Stomach (tissue), 9 donors: ENCODE measurements around the gene ENO2. TPM values are rescaled to one million over a fixed set of nuclear protein-coding genes. Genes with fewer than 3 reads are reported as not detected.

ENCODE experiments used
- DNase-seq, 2 donors: peaks; one replicate each; pipeline versions ENCODE4 v3.0.0 to v3.0.0-alpha.2; 2013 to 2019
- H3K27ac ChIP-seq, 5 donors: fragments of 200-600 bp in 4 of 5; sonication (generic) in 4 of 5; one replicate each; pipeline ENCODE4 v1.5.1; 2013 to 2019; ENCODE audit warnings: mild to moderate bottlenecking in 1 of 5, moderate library complexity in 1 of 5
- H3K27me3 ChIP-seq, 3 donors: fragments of 200-600 bp; sonication (generic); one replicate each; pipeline ENCODE4 v1.5.1; 2017 to 2019; ENCODE audit warnings: mixed run types in 1 of 3
- H3K36me3 ChIP-seq, 4 donors: fragments of 200-600 bp; sonication (generic); 1 replicate in 3 of 4; 2 replicates in 1 of 4; pipeline ENCODE4 v1.5.1; 2016 to 2019
- H3K4me1 ChIP-seq, 4 donors: fragments of 200-600 bp; sonication (generic); one replicate each; pipeline ENCODE4 v1.5.1; 2016 to 2019
- H3K4me3 ChIP-seq, 4 donors: fragments of 200-600 bp; sonication (generic) in 3 of 4; one replicate each; pipeline ENCODE4 v1.5.1; 2016 to 2019; ENCODE audit warnings: mild to moderate bottlenecking in 1 of 4
- H3K9me3 ChIP-seq, 4 donors: fragments of 200-600 bp; sonication (generic); one replicate each; pipeline ENCODE4 v1.5.1; 2016 to 2019
- EP300 ChIP-seq: sonication (generic); formaldehyde crosslinking; IDR thresholded peaks from one replicate; pipeline ENCODE4 v1.6.1; 2017; ENCODE audit warnings: antibody characterized with exemption
- POLR2A ChIP-seq, 4 donors: fragments of 450-650 bp; IDR thresholded peaks; one replicate each; pipeline ENCODE4 v1.6.1; 2016; ENCODE audit warnings: antibody characterized with exemption in 4 of 4, control low read depth in 2 of 4, mild to moderate bottlenecking in 1 of 4, moderate library complexity in 1 of 4
- POLR2AphosphoS5 ChIP-seq, 3 donors: sonication (generic); formaldehyde crosslinking; IDR thresholded peaks; one replicate each; pipeline ENCODE4 v1.6.1; 2016; ENCODE audit warnings: antibody characterized with exemption in 3 of 3
- WGBS, 5 donors: extraction: QIAGEN DNeasy Blood & Tissue Kit in 3 of 5; methylation state at CpG; one replicate each; pipeline versions ENCODE4 v1.1.5 to v1.1.7; 2013 to 2018; 5-methylcytosine and 5-hydroxymethylcytosine counted together
- intact Hi-C: fragments of 100-400 bp; cut with DNase I; formaldehyde crosslinking; loops from one replicate; pipeline ENCODE4 v1.15.1; 2023; ENCODE audit warnings: low total_unique reads
- polyA plus RNA-seq, 3 donors: library from polyadenylated mRNA; stranded (reverse); fragments of 200-250 nt; gene quantifications; one replicate each; pipeline ENCODE4 v1.2.3, GENCODE V29; 2013
- total RNA-seq, 5 donors: library from RNA; depleted of rRNA; stranded (reverse); fragments of >200 nt; gene quantifications; one replicate each; pipeline versions ENCODE4 v1.1.0 to v1.2.3, GENCODE V29; 2014 to 2016
- TF ChIP-seq, protein P1 (sequence below), 7 experiments: fragments of 450-650 bp in 4 of 7; fragments of 200-600 bp in 3 of 7; sonication (generic) in 3 of 7; IDR thresholded peaks; one replicate each; pipeline ENCODE4 v1.5.1; 2016 to 2019; ENCODE audit warnings: antibody characterized with exemption in 7 of 7, control low read depth in 2 of 7, mild to moderate bottlenecking in 1 of 7
- donor health status: healthy with polysubstance abuse.
- donor health status: Bipolar disorder and iron deficiency.
- donor health status: healthy.

ENO2 gene
- total and polyA plus RNA-seq, 8 donors, result 2.3 to 62.9 (median 9.7) TPM

GRCh38 chr12:6959805-6960592, 45.6 kb downstream of the ENO2 start:
- Histone ChIP-seq H3K9me3 (no peaks in the 10 kb centered on the region), H3K27ac (peak overlapping the region; percentile 93 to 97 (median 96)), H3K36me3 (peaks cover 3 to 39% (median 32%) of the 10 kb centered on the region in 4 donors), H3K4me1 (peaks cover 43 to 90% (median 59%) of the 10 kb centered on the region in 4 donors), H3K27me3 (no peaks in the 10 kb centered on the region), H3K4me3 (peak overlapping the region in 1 of 4 donors; percentile 19)
- TF ChIP-seq, protein P1, sequence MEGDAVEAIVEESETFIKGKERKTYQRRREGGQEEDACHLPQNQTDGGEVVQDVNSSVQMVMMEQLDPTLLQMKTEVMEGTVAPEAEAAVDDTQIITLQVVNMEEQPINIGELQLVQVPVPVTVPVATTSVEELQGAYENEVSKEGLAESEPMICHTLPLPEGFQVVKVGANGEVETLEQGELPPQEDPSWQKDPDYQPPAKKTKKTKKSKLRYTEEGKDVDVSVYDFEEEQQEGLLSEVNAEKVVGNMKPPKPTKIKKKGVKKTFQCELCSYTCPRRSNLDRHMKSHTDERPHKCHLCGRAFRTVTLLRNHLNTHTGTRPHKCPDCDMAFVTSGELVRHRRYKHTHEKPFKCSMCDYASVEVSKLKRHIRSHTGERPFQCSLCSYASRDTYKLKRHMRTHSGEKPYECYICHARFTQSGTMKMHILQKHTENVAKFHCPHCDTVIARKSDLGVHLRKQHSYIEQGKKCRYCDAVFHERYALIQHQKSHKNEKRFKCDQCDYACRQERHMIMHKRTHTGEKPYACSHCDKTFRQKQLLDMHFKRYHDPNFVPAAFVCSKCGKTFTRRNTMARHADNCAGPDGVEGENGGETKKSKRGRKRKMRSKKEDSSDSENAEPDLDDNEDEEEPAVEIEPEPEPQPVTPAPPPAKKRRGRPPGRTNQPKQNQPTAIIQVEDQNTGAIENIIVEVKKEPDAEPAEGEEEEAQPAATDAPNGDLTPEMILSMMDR (IDR thresholded peaks at IDR 0.05), result no peak
- TF ChIP-seq POLR2A (IDR thresholded peaks at IDR 0.05) (no peak), POLR2AphosphoS5 (IDR thresholded peaks at IDR 0.05) (no peak), EP300 (no peak)
- 85 to 92% (median 89%) methylated on average over 13 to 26 of the region's 26 CpGs for WGBS, 5 donors
- intact Hi-C loops, result no loop called here
- DNase-seq, result no peak

DNA sequence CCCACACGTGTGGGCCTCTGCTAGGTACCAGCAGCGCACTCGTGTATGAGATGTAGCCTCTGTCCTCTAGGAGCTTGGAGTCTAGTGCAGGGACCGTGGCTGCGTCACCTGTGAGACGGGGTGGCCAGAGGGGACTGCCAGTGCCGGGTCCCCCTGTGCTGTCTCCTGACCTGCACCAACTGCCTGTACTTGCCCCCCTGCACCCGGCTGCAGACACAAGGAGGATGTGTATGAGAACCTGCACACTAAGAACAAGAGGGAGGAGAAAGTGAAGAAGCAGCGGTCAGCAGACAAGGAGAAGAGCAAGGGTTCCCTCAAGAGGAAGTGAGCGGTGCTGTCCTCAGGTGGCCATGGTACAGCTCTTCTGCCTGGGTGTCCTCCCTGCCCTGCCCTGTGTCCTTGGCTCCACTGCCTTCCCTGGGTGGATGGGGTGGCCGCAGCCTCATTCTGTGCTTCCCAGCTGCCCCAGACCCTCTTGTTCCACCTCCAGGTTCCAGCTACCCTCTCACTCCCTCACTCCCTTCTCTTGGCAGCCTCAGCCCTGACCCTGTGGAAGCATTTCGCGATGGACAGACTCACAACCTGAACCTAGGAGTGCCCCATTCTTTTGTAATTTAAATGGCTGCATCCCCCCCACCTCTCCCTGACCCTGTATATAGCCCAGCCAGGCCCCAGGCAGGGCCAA, 46.4 kb downstream of the ENO2 start:
- H3K9me3 ChIP-seq, result no peaks in the 10 kb centered on the region
- peak overlapping the region; percentile 93 to 97 (median 96) for H3K27ac ChIP-seq
- TF ChIP-seq POLR2A (IDR thresholded peaks at IDR 0.05) (no peak), EP300 (no peak), POLR2AphosphoS5 (IDR thresholded peaks at IDR 0.05) (no peak)
- TF ChIP-seq, protein P1 (IDR thresholded peaks at IDR 0.05), result no peak
- H3K4me3 ChIP-seq, result peak overlapping the region in 3 of 4 donors; percentile 53 to 68 (median 62)
- H3K36me3 ChIP-seq, result peaks cover 6 to 39% (median 32%) of the 10 kb centered on the region in 4 donors
- no peaks in the 10 kb centered on the region for H3K27me3 ChIP-seq
- H3K4me1 ChIP-seq, result peaks cover 50 to 90% (median 62%) of the 10 kb centered on the region in 4 donors
- intact Hi-C loops, result no loop called here
- WGBS, 5 donors, result 65 to 78% (median 73%) methylated on average over 13 of the region's 13 CpGs
- DNase-seq, result no peak

GRCh38 chr12:6961278-6961694, 46.9 kb downstream of the ENO2 start:
- Histone ChIP-seq H3K4me3 (peak overlapping the region; percentile 47 to 68 (median 58)), H3K27ac (peak overlapping the region; percentile 93 to 97 (median 96)), H3K36me3 (peaks cover 11 to 39% (median 33%) of the 10 kb centered on the region in 4 donors), H3K4me1 (peaks cover 56 to 90% (median 60%) of the 10 kb centered on the region in 4 donors), H3K27me3 (no peaks in the 10 kb centered on the region), H3K9me3 (no peaks in the 10 kb centered on the region)
- intact Hi-C loops, result no loop called here
- DNase-seq, result peak; percentile 76 to 79
- 16 to 36% (median 20%) methylated on average over 23 to 24 of the region's 24 CpGs for WGBS, 5 donors
- TF ChIP-seq, protein P1 (IDR thresholded peaks at IDR 0.05), result no peak
- TF ChIP-seq POLR2AphosphoS5 (IDR thresholded peaks at IDR 0.05), result peak in 2 of 3 donors; percentile 14 to 84

DNA sequence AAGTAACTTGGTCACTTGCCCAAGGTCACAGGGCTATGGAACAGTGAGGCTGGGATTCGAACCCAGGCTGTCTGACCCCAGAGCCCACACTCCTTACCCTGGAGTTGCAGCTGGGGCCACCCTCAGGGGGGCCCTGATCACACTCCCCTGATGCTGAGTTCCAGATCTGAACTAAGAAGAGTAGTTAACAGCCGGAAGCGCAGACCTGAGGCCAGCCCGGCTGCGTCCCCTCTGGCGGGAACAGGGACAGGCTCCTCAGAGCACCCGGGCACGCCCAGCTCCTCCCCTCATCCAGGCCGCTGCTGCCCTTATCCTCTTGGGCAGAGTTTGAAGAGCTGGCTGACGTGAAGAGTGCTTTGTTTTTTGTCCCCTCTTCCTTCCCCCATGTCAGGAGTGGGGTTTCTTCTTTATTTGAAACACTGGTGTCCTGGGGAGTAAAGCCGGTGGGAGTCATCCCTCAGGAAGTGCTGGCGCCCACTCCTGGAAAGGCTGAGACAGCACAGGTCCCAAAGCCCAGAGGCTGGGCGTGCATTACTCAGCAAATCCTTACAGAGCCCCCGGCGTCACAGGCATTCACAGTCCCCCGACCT, 47.4 kb downstream of the ENO2 start:
- intact Hi-C loops, result no loop called here
- H3K4me3 ChIP-seq, result peak overlapping the region; percentile 47 to 68 (median 58)
- 3 to 7% (median 4%) methylated on average over 16 of the region's 16 CpGs for WGBS, 5 donors

More for the DNA sequence above, 47.4 kb downstream of the ENO2 start:
- Histone ChIP-seq H3K27ac (peak overlapping the region; percentile 93 to 97 (median 96)), H3K36me3 (peaks cover 16 to 41% (median 33%) of the 10 kb centered on the region in 4 donors), H3K27me3 (no peaks in the 10 kb centered on the region), H3K9me3 (no peaks in the 10 kb centered on the region), H3K4me1 (peaks cover 60 to 89% (median 61%) of the 10 kb centered on the region in 4 donors)
- TF ChIP-seq POLR2A (IDR thresholded peaks at IDR 0.05) (no peak), POLR2AphosphoS5 (IDR thresholded peaks at IDR 0.05) (peak in 1 of 3 donors; percentile 37)
- TF ChIP-seq, protein P1 (IDR thresholded peaks at IDR 0.05), result peak in 4 of 7 experiments; percentile 30 to 45 (median 34)
- DNase-seq, result peak; percentile 75 to 90
